Measurements from ENCODE around the gene DBF4B. TPM values are rescaled to one million over a fixed set of nuclear protein-coding genes. Genes with fewer than 3 reads are reported as not detected.

Gene DBF4B
- total RNA-seq, 1 donor: 2.2 TPM

DNA sequence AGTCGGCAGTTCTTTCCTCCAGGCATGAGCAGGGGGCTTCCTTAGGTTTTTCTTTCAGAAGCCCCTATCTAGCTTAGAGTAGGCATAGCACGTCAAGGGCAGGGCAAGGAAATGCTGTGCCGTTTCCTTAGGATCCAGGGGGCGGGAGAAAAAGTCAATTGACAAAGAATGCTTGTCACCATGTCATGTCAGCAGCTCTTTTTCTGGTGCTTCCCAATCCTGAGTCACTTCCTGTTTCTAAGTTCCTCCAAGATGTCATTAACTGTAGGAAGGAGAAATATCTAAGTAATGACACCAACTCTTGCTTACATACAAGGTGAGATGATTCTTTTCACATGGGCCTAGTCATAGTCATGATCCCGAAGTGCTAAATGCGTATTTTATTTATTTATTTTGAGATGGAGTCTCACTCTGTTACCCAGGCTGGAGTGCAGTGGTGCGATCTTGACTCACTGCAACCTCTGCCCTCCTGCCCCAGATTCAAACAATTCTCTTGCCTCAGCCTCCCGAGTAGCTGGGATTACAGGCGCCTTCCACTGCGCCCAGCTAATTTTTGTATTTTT lies 86.5 kb downstream of the DBF4B start:
- Histone ChIP-seq H4K20me1 (ENCODE audit: insufficient read depth, low read length) (no peaks in the 10 kb centered on the region), H3K4me3 (ENCODE audit: insufficient read depth, low read length) (no peak overlapping the region), H3K27me3 (ENCODE audit: insufficient read depth, low read length) (no peaks in the 10 kb centered on the region), H3K27ac (ENCODE audit: low read depth, low read length) (peak overlapping the region; percentile 89), H3K79me2 (ENCODE audit: insufficient read depth, low read length) (peaks cover 4% of the 10 kb centered on the region), H3K4me2 (ENCODE audit: insufficient read depth, low read length) (peak overlapping the region; percentile 56), H3K36me3 (ENCODE audit: insufficient read depth, low read length) (peaks cover 10% of the 10 kb centered on the region), H2AFZ (ENCODE audit: low read length) (peak overlapping the region; percentile 62), H3K4me1 (ENCODE audit: insufficient read depth, low read length) (peaks cover 22% of the 10 kb centered on the region), H3K9me3 (ENCODE audit: low read depth, low read length) (no peaks in the 10 kb centered on the region)
- TF ChIP-seq, protein P1, sequence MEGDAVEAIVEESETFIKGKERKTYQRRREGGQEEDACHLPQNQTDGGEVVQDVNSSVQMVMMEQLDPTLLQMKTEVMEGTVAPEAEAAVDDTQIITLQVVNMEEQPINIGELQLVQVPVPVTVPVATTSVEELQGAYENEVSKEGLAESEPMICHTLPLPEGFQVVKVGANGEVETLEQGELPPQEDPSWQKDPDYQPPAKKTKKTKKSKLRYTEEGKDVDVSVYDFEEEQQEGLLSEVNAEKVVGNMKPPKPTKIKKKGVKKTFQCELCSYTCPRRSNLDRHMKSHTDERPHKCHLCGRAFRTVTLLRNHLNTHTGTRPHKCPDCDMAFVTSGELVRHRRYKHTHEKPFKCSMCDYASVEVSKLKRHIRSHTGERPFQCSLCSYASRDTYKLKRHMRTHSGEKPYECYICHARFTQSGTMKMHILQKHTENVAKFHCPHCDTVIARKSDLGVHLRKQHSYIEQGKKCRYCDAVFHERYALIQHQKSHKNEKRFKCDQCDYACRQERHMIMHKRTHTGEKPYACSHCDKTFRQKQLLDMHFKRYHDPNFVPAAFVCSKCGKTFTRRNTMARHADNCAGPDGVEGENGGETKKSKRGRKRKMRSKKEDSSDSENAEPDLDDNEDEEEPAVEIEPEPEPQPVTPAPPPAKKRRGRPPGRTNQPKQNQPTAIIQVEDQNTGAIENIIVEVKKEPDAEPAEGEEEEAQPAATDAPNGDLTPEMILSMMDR (IDR thresholded peaks at IDR 0.05; ENCODE audit: extremely low read depth, low read depth, low read length): no peak
- DNase-seq (ENCODE audit: insufficient read length, low spot score, missing footprints): peak; percentile 75

DNA sequence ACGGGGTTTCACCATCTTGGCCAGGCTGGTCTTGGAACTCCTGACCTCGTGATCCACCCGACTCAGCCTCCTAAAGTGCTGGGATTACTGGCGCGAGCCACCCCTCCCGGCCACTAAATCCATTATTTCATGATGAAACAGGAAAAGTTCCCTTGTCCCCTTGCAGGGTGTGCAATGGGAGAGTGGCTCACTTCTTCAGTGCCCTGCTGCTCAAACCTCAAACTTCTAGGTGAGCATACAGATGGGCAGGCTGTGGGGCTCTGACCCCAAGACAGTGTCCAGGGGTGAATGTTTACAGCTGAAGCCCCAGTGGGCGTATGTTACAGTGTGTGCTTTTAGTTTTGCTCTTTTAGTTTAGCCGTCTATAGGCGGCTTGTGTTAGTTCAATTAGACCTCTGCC lies 87.0 kb downstream of the DBF4B start:
- Histone ChIP-seq H3K27ac (ENCODE audit: low read depth, low read length) (peak overlapping the region; percentile 89), H3K4me1 (ENCODE audit: insufficient read depth, low read length) (peaks cover 22% of the 10 kb centered on the region), H3K4me2 (ENCODE audit: insufficient read depth, low read length) (peak overlapping the region; percentile 56), H3K27me3 (ENCODE audit: insufficient read depth, low read length) (no peaks in the 10 kb centered on the region), H3K36me3 (ENCODE audit: insufficient read depth, low read length) (peaks cover 10% of the 10 kb centered on the region), H3K79me2 (ENCODE audit: insufficient read depth, low read length) (peaks cover 4% of the 10 kb centered on the region), H3K9me3 (ENCODE audit: low read depth, low read length) (no peaks in the 10 kb centered on the region), H2AFZ (ENCODE audit: low read length) (peak overlapping the region; percentile 40), H3K4me3 (ENCODE audit: insufficient read depth, low read length) (no peak overlapping the region), H4K20me1 (ENCODE audit: insufficient read depth, low read length) (no peaks in the 10 kb centered on the region)
- TF ChIP-seq, protein P1 (IDR thresholded peaks at IDR 0.05; ENCODE audit: extremely low read depth, low read depth, low read length): no peak
- no peak for DNase-seq (ENCODE audit: insufficient read length, low spot score, missing footprints)

DNA sequence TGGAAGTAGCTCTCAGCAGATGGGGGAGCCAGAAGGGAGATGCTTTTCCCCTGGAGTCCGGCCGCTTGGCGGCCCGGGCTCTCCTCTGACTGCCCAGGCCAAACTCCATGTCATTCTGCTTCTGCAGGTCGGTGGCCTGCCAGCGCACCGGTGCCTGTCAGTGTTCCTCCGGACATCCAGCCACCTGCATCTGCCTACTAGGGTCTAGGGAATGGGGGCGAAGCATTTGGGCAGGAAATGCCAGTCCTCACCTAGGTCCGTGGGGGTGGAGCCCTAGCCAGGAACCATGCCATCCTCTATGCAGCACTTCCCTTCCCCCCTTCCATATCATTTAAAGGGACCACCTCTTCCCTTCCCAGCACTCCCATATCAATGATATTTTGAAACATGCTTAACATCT lies 87.5 kb downstream of the DBF4B start:
- TF ChIP-seq, protein P1 (IDR thresholded peaks at IDR 0.05; ENCODE audit: extremely low read depth, low read depth, low read length): no peak
- no peak overlapping the region for H3K4me2 ChIP-seq (ENCODE audit: insufficient read depth, low read length)

DNA sequence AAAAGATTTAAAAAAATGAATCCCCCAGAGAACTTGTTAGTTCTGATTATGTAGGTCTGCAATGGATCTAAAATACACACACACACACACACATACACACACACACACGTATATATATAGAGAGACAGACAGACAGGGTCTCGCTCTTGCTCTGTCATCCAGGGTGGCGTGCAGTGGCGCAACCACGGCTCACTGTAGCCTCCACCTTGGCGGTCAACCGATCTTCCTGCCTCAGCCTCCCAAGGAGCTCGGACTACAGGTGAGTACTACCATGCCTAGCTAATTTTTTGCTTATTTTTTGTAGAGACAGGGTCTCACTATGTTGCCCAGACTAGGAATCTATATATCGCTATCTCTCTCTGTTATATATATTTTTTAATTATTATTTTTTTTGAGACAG lies 88.3 kb downstream of the DBF4B start:
- peaks cover 10% of the 10 kb centered on the region for H3K36me3 ChIP-seq (ENCODE audit: insufficient read depth, low read length)
- DNase-seq (ENCODE audit: insufficient read length, low spot score, missing footprints): no peak
- H2AFZ ChIP-seq (ENCODE audit: low read length): no peak overlapping the region

More for the DNA sequence above, 87.5 kb downstream of the DBF4B start:
- Histone ChIP-seq H2AFZ (ENCODE audit: low read length) (no peak overlapping the region), H3K9me3 (ENCODE audit: low read depth, low read length) (no peaks in the 10 kb centered on the region), H3K79me2 (ENCODE audit: insufficient read depth, low read length) (peaks cover 7% of the 10 kb centered on the region), H3K27ac (ENCODE audit: low read depth, low read length) (peak overlapping the region; percentile 89), H4K20me1 (ENCODE audit: insufficient read depth, low read length) (no peaks in the 10 kb centered on the region), H3K4me3 (ENCODE audit: insufficient read depth, low read length) (no peak overlapping the region), H3K27me3 (ENCODE audit: insufficient read depth, low read length) (no peaks in the 10 kb centered on the region), H3K36me3 (ENCODE audit: insufficient read depth, low read length) (peaks cover 10% of the 10 kb centered on the region), H3K4me1 (ENCODE audit: insufficient read depth, low read length) (peaks cover 22% of the 10 kb centered on the region)
- DNase-seq (ENCODE audit: insufficient read length, low spot score, missing footprints): no peak

More for the DNA sequence above, 88.3 kb downstream of the DBF4B start:
- Histone ChIP-seq H3K27me3 (ENCODE audit: insufficient read depth, low read length) (no peaks in the 10 kb centered on the region), H3K4me1 (ENCODE audit: insufficient read depth, low read length) (peaks cover 22% of the 10 kb centered on the region), H3K27ac (ENCODE audit: low read depth, low read length) (no peak overlapping the region), H3K79me2 (ENCODE audit: insufficient read depth, low read length) (peaks cover 13% of the 10 kb centered on the region), H3K9me3 (ENCODE audit: low read depth, low read length) (no peaks in the 10 kb centered on the region), H3K4me3 (ENCODE audit: insufficient read depth, low read length) (no peak overlapping the region), H3K4me2 (ENCODE audit: insufficient read depth, low read length) (no peak overlapping the region), H4K20me1 (ENCODE audit: insufficient read depth, low read length) (no peaks in the 10 kb centered on the region)
- TF ChIP-seq, protein P1 (IDR thresholded peaks at IDR 0.05; ENCODE audit: extremely low read depth, low read depth, low read length): no peak

Data from osteoblast (primary cell).